GM21367 (cell line): ENCODE results near the gene SCAP.

Experiments used
- ATAC-seq: cut with Tn5 transposase; IDR thresholded peaks from one replicate; pipeline ENCODE4 v1.9.1; 2021; ENCODE audit not compliant: unreplicated experiment

SCAP gene

DNA sequence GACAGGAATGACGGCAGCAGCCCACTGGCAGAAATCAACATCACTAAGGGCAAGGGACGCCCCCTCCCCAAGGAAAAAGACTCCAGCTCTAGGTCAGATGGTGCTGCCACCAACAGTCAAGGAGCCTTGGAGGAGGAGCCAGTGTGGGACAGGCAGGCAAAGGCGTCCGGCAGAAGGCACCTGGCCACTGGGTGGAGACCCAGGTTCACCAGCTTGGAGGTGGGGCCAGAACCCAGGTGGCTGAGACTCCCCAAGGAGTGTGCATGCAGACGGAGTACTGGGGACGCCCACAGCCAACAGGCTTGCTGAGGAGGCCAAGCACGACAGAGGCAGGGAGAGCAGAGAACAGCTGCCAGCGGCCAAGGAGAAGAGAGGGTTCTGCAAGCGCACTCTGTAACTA lies 59.7 kb downstream of the SCAP start:
- ATAC-seq = no peak

DNA sequence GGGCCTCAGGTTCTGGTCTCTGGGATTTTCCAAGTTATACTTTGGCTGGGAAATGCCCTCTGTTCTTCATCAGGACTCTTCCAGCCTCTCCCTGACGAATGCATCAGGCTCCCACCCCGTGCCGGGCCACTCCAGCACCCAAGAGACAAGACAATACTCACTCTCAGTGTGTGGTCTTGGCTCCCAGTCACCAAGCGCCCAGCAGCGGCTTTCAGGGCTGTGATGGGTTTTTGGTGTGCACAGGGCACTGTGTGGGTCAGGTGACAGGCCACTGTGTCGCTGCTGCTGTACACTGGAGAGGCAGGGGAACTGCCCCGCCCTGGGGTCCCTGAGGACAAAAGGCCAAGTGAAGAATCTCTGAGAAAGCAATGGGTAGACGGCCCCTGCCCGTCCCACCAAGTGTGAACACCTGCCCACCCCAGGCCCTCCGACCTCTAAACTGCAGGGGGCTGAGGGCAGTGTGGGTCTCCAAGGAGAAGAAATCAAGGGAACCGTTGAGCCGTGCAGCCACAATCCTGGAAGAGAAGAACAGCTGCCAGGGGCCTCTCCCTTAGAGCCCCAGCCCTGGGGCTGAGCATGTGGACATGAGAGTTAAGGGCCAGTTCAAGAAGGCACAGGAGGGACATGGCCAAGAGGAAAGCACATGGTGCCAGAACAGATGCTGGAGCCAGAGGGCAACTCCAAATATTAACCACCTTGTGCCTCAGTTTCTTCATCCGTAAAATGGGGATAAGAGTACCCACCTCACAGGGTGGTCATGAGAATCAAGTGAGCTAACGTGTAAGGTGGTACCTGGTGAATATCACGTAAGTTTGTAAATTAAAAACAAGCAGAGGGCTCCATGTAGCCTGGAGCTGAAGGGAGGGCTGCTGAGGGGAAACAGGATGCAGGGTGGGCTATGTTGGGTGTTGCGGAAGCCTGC lies 60.8 kb downstream of the SCAP start:
- ATAC-seq = no peak

DNA sequence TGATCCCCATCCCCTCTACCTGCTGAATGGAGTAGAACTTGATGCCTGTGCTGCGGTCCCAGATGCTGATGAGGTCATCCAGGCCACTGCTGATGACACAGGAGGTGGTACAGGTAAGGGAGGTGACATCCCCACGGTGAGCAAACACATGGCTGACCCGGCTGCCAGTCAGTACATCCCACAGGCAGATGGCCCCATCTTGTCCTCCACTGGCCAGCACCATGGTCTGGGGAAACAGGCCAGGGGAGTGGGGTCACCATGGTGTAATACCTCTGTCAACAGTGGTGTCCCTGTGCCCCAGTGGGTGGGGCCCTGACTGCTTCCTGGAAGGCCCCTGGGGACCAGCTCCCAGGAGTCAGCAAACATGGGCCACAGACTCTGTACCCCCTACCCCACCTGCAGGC lies 61.6 kb downstream of the SCAP start:
- no peak for ATAC-seq

DNA sequence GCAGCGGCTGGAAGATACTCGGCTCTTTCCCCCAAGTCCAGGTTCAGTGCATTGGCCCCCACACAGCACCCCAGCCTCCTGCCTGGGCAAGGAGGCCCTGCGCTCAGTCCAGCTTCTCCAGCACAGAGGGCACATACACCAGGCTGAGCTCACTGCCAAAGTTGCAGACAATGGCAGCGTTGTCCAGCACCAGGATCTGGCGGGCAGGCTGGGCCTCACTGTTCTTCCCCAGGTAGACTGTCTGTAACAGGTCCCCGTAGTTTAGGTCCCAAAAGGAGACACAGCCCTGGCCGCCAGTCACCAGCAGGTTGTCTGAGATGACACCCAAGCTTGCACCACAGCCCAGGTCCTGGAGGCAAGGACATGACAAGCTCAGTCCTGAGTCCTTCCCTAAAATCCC lies 62.0 kb downstream of the SCAP start:
- no peak for ATAC-seq

DNA sequence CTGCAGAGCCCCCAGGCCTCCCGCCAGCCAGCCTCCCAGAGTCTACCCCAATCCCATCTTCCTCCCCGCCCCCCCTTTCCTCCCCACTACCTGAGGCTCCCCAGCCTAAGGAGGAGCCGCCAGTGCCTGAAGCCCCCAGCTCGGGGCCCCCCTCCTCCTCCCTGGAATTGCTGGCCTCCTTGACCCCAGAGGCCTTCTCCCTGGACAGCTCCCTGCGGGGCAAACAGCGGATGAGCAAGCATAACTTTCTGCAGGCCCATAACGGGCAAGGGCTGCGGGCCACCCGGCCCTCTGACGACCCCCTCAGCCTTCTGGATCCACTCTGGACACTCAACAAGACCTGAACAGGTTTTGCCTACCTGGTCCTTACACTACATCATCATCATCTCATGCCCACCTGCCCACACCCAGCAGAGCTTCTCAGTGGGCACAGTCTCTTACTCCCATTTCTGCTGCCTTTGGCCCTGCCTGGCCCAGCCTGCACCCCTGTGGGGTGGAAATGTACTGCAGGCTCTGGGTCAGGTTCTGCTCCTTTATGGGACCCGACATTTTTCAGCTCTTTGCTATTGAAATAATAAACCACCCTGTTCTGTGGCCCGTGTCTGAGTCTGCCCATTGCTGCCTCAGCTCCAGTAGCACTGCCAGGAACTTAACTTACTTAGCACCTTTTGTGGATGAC lies 62.8 kb downstream of the SCAP start:
- ATAC-seq = no peak

DNA sequence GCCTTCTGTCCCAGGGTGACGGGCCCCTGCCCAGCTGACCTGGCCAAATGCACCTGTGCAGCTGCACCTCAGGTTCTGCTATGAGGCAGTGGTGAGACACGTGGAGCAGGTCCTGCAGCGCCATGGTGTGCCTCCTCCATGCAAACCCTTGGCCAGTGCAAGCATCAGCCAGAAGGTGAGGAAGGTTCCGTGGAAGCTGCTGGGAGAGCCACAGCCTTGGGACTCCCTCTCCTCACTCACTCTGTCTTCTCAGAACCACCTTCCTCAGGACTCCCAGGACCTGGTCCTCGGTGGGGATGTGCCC lies 63.3 kb downstream of the SCAP start:
- ATAC-seq = no peak

DNA sequence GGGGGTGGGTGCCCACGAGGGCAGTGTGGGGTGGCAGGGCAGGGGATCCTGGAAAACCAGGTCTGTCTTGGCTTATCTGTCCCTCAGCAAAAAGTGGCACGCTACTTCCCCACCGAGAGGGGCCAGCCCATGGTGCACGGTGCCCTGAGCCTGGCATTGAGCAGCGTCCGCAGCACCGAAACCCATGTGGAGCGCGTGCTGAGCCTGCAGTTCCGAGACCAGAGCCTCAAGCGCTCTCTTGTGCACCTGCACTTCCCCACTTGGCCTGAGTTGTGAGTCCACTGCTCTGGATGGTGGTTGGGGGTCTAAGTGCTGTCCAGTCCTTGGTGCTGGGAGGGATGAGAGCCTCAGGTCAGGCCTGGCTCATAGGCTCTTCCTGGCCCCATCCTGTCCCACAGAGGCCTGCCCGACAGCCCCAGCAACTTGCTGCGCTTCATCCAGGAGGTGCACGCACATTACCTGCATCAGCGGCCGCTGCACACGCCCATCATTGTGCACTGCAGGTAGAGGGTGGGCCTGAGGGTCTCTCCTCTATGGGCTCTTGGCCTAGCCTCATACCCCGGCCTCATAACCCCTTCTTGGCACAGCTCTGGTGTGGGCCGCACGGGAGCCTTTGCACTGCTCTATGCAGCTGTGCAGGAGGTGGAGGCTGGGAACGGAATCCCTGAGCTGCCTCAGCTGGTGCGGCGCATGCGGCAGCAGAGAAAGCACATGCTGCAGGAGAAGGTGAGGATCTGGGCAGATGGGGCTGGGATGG lies 63.9 kb downstream of the SCAP start:
- no peak for ATAC-seq

DNA sequence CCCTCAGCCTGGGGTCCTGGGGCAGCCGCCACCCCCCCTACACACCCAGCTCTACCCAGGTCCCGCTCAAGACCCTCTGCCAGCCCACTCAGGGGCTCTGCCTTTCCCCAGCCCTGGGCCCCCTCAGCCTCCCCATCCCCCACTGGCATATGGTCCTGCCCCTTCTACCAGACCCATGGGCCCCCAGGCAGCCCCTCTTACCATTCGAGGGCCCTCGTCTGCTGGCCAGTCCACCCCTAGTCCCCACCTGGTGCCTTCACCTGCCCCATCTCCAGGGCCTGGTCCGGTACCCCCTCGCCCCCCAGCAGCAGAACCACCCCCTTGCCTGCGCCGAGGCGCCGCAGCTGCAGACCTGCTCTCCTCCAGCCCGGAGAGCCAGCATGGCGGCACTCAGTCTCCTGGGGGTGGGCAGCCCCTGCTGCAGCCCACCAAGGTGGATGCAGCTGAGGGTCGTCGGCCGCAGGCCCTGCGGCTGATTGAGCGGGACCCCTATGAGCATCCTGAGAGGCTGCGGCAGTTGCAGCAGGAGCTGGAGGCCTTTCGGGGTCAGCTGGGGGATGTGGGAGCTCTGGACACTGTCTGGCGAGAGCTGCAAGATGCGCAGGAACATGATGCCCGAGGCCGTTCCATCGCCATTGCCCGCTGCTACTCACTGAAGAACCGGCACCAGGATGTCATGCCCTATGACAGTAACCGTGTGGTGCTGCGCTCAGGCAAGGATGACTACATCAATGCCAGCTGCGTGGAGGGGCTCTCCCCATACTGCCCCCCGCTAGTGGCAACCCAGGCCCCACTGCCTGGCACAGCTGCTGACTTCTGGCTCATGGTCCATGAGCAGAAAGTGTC lies 64.7 kb downstream of the SCAP start:
- no peak for ATAC-seq

DNA sequence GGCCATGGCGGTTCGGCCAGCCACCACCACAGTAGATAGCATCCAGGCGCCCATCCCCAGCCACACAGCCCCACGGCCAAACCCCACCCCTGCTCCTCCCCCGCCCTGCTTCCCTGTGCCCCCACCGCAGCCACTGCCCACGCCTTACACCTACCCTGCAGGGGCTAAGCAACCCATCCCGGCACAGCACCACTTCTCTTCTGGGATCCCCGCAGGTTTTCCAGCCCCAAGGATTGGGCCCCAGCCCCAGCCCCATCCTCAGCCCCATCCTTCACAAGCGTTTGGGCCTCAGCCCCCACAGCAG lies 65.4 kb downstream of the SCAP start:
- ATAC-seq = no peak

DNA sequence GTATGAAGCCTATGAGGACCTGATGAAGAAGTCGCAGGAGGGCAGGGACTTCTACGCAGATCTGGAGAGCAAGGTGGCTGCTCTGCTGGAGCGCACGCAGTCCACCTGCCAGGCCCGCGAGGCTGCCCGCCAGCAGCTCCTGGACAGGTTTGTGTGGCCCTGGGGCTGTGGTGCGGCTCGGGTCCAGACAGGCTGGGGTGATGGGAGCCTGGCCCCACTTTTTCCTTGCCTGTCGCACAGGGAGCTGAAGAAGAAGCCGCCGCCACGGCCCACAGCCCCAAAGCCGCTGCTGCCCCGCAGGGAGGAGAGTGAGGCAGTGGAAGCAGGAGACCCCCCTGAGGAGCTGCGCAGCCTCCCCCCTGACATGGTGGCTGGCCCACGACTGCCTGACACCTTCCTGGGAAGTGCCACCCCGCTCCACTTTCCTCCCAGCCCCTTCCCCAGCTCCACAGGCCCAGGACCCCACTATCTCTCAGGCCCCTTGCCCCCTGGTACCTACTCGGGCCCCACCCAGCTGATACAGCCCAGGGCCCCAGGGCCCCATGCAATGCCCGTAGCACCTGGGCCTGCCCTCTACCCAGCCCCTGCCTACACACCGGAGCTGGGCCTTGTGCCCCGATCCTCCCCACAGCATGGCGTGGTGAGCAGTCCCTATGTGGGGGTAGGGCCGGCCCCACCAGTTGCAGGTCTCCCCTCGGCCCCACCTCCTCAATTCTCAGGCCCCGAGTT lies 65.9 kb downstream of the SCAP start:
- no peak for ATAC-seq

DNA sequence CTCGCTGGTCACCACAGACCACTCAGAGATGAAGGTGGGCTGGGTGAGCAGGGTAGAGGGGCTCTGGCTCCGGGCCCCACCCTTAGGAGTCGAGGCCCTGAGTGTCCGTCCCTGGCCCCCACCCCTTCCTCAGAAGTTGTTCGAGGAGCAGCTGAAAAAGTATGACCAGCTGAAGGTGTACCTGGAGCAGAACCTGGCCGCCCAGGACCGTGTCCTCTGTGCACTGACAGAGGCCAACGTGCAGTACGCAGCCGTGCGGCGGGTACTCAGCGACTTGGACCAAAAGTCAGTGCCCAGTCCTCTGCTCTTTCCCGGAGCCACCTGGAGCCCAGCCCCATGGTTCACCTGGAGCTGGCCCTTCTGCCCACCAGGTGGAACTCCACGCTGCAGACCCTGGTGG lies 66.5 kb downstream of the SCAP start:
- ATAC-seq = no peak

DNA sequence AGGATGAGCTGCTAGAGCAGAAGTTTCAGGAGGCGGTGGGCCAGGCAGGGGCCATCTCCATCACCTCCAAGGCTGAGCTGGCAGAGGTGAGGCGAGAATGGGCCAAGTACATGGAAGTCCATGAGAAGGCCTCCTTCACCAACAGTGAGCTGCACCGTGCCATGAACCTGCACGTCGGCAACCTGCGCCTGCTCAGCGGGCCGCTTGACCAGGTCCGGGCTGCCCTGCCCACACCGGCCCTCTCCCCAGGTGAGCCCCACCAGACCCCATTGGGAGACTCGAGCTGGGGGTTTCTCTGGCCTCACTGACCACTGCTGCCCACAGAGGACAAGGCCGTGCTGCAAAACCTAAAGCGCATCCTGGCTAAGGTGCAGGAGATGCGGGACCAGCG lies 66.9 kb downstream of the SCAP start:
- no peak for ATAC-seq

DNA sequence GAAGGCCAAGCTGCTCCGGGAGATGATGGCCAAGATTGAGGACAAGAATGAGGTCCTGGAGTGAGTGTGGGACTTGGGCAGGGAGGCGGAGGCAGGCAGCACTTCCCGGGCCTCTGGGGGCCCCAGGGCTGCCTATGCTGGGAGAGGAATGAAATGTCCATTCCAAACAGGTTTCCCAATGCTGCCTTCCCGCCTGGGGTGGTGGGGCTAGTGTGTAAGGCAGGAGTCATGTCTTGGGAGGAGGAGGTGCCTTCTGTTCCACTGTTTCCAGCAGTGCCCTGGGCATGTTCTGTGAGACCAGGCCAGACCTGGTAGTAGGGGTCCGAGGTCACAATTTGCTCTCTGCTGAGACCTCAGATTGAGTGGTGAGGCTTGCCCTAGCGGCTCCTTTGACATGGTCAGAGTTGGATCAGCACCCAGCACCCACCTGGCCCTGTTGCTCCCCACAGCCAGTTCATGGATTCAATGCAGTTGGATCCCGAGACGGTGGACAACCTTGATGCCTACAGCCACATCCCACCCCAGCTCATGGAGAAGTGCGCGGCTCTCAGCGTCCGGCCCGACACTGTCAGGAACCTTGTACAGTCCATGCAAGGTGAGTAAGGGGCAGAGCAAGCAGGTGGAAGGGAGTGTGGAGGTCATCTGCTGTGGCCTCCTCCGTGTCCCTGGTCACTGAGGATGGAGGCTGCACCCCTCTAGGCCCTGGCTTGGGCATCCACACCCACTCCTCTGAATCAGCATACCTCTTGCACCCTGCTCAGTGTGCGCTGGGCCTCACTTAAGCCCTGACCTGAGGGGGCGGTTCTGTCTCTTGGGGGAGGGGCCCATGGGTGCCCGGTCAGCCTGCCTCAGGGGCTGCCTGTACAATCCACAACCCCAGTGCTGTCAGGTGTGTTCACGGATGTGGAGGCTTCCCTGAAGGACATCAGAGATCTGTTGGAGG lies 67.6 kb downstream of the SCAP start:
- no peak for ATAC-seq

DNA sequence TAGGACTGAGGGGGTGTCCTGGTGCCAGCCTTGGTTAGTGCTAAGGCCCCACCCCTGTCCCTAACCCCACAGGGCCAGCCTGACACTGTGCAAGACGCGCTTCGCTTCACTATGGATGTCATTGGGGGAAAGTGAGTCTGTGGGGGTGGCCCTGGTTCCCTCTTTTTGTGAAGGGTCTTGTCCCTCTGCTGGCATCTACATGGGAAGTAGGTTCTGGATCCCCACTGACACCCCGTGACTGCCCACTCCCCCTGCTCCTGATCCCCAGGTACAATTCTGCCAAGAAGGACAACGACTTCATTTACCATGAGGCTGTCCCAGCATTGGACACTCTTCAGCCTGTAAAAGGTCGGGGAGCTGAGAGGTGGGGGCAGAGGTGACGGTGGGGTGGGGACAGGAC lies 68.5 kb downstream of the SCAP start:
- no peak for ATAC-seq

DNA sequence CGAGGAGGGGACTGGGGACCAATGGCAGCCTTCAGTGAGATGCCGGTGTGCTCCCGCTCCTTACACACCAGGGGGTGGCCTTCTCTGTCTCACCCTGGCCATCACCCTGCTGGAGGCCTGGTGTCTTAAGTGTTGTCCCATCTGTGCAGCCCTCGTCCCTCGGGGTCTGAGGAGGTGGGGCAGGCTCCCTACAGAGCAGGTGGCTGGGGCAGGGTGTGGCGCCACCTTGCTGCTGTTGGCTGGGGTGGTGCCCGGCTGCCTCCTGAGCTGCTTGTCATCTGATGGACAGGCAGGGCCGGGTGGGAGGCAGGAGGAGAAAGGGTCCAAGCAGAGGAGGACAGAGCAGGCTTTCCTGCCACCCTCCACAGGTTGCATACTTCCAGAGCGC lies 69.0 kb downstream of the SCAP start:
- ATAC-seq = no peak

DNA sequence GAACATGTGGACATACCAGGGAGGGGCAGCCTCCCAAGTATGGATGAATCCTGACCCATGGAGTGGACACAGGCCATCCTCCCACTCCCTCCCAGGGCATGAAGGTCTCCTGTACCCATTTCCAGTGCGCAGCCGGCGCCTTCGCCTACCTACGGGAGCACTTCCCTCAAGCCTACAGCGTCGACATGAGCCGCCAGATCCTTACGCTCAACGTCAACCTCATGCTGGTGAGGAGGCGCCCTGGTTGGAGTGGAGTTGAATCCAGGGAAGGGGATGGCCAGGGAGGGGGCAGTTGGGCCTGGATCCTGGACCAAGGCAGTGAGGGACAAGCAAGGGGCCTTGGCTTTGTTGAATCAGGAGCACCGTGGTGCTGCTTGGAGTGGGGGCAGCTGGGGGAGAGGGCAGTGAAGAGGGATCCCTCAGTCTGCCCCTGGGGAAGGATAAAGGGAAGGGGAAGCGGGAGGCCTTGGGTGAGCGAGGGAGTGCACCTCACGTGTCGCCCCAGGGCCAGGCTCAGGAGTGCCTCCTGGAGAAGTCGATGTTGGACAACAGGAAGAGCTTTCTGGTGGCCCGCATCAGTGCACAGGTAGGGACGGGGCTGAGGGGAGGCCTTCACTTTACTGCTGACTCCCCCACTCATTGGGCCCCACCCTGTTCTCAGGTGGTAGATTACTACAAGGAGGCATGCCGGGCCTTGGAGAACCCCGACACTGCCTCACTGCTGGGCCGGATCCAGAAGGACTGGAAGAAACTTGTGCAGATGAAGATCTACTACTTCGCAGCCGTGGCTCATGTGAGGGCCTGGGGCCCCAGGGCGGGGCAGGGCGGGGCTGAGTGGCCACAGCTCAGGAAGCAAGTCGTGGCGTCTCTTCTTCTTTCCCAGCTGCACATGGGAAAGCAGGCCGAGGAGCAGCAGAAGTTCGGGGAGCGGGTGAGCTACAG lies 69.7 kb downstream of the SCAP start:
- ATAC-seq = no peak

DNA sequence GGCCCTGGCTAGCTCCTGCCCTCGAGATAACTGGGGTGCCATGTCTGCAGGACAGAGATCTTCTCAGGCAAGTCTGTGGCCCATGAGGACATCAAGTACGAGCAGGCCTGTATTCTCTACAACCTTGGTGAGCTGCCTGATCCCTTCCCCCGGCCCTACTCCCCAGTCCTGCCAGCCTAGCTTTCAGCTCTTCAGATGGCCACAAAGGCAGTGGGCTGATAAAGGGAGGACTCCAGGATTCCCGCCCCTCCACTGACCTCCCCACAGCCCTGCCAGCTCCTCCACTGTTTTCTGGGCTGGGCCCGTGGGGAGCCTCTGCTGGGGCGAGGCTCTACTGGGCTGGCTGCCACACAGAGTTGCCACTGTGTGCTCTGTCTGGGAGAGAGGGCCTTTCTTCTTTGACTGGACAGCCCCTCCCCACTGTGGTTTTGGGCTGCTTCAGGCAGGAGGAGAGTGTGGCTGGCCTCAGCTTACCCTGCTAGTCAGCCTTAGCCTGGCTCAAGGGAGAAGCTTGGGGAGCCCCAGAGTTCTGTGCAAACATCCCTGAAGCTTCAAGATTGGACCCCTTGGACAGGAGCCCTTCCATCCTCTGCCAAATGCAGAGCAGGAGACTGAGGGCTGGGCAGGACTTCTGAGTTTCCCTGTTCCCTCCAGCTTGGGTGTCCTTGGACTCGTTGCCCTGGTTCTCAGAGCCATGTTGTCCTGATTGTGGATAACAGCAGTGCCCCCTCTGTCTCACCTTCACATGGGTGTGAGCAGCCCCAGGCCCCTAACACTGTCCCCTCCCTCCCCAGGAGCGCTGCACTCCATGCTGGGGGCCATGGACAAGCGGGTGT lies 70.6 kb downstream of the SCAP start:
- ATAC-seq = no peak
